K562 (cell line): ENCODE results near the gene PHF19. TPM values are rescaled to one million over a fixed set of nuclear protein-coding genes. Genes with fewer than 3 reads are reported as not detected.

ENCODE experiments used
- ATAC-seq: fragments of 200-7000 bp; cut with Tn5 transposase; 3 replicates; pipeline ENCODE4 v1.9.1; 2020; ENCODE audit warnings: moderate library complexity
- BruUV-seq: library from RNA; stranded (reverse); fragments of 400-500 nt; replicated peaks from 2 replicates; lab custom pipeline; 2021; lab: Mats Ljungman, UMichigan
- CTCF ChIA-PET: fragments of 300-600 bp; formaldehyde crosslinking; extraction: SDS; loops from one replicate; lab custom pipeline; 2021; ENCODE audit warnings: low intra/inter-chr PET ratio; lab: Yijun Ruan, JAX
- POLR2A ChIA-PET: fragments of 300-600, 350-650 bp; sonication (Branson Sonifier 250); formaldehyde crosslinking; extraction: SDS; loops from one replicate; lab custom pipeline; 2021; ENCODE audit warnings: antibody characterized with exemption, inconsistent platforms; lab: Yijun Ruan, JAX
- DNase-seq, 4 experiments: peaks; one replicate each; pipeline versions ENCODE4 v3.0.0 to v3.0.0-alpha.2; 2011 to 2018; ENCODE audit warnings: low spot score in 3 of 4, mixed read lengths in 3 of 4; ENCODE audit errors: extremely low read depth in 1 of 4
- FAIRE-seq: peaks from 2 replicates; lab custom pipeline; 2011; peaks lifted over from hg19 to GRCh38; lab: Jason Lieb, UNC
- H2AFZ ChIP-seq: 2 replicates; pipeline ENCODE4 v1.6.0; 2011; ENCODE audit warnings: low read depth, low read length, control low read depth, inconsistent platforms
- H3K27ac ChIP-seq: fragments of 200-600 bp; 3 replicates; pipeline ENCODE4 v1.8.0; 2011; ENCODE audit warnings: low read depth, mild to moderate bottlenecking, control low read depth, inconsistent platforms, low read length, moderate library complexity, mixed read lengths; ENCODE audit errors: extremely low read depth
- H3K27me3 ChIP-seq, 2 experiments: fragments of 300-600 bp in 1 of 2; 2 replicates in 1 of 2; 3 replicates in 1 of 2; pipeline versions ENCODE4 v1.6.0 to v1.8.0; 2011; ENCODE audit warnings: inconsistent platforms in 2 of 2, low read length in 2 of 2, mild to moderate bottlenecking in 1 of 2, mixed read lengths in 1 of 2, moderate library complexity in 1 of 2; ENCODE audit not compliant: control insufficient read depth in 2 of 2, insufficient read depth in 2 of 2
- H3K36me3 ChIP-seq: fragments of 300-600 bp; 3 replicates; pipeline ENCODE4 v1.8.0; 2011; ENCODE audit warnings: mild to moderate bottlenecking, low read length, inconsistent platforms; ENCODE audit not compliant: control insufficient read depth, insufficient read depth
- H3K4me1 ChIP-seq, 2 experiments: fragments of 200-600 bp in 1 of 2; replicated peaks in 1 of 2; 2 replicates in 1 of 2; 3 replicates in 1 of 2; pipeline versions ENCODE4 v1.5.1 to v1.8.0; 2011; ENCODE audit warnings: inconsistent platforms in 2 of 2, low read length in 2 of 2, mild to moderate bottlenecking in 1 of 2, mixed read lengths in 1 of 2, moderate library complexity in 1 of 2; ENCODE audit not compliant: control insufficient read depth in 2 of 2, insufficient read depth in 2 of 2
- H3K4me2 ChIP-seq: 2 replicates; pipeline ENCODE4 v1.6.1; 2011; ENCODE audit warnings: low read length, control low read depth, inconsistent platforms, mixed read lengths; ENCODE audit not compliant: insufficient read depth
- H3K4me3 ChIP-seq: fragments of 200-600 bp; sonication (generic), shearing (Covaris generic); 2 replicates; pipeline ENCODE4 v1.5.1; 2016; ENCODE audit warnings: control low read depth, inconsistent platforms
- H3K79me2 ChIP-seq: fragments of 200-600 bp; 3 replicates; pipeline ENCODE4 v1.8.0; 2011; ENCODE audit warnings: low read length, inconsistent platforms; ENCODE audit not compliant: control insufficient read depth, insufficient read depth
- H3K9ac ChIP-seq, 2 experiments: 2 replicates each; pipeline versions ENCODE4 v1.6.0 to v1.6.1; 2011; ENCODE audit warnings: low read depth in 2 of 2, low read length in 2 of 2, control low read depth in 1 of 2, inconsistent platforms in 1 of 2, mild to moderate bottlenecking in 1 of 2, mixed read lengths in 1 of 2; ENCODE audit not compliant: insufficient read depth in 1 of 2
- H3K9me1 ChIP-seq: one replicate; pipeline ENCODE4 v1.6.0; 2011; ENCODE audit warnings: inconsistent platforms, mild to moderate bottlenecking, low read length, moderate library complexity; ENCODE audit not compliant: control insufficient read depth, insufficient read depth
- H3K9me3 ChIP-seq: replicated peaks from 2 replicates; pipeline ENCODE4 v1.5.1; 2011; ENCODE audit warnings: low read depth, low read length, inconsistent platforms; ENCODE audit not compliant: control insufficient read depth, insufficient read depth
- H4K20me1 ChIP-seq: replicated peaks from 2 replicates; pipeline ENCODE4 v1.6.1; 2011; ENCODE audit warnings: low read length, inconsistent platforms, mixed read lengths; ENCODE audit not compliant: control insufficient read depth, insufficient read depth
- DLX4 ChIP-seq: fragments of 250-450 bp; sonication (Bioruptor Pico); IDR thresholded peaks from 2 replicates; pipeline ENCODE4 v1.6.1; 2021; ENCODE audit warnings: mild to moderate bottlenecking
- EP400 ChIP-seq: fragments of 450-650 bp; IDR thresholded peaks from 2 replicates; pipeline ENCODE4 v1.6.1; 2017; ENCODE audit warnings: antibody characterized with exemption, mild to moderate bottlenecking, moderate library complexity
- JUN ChIP-seq, 2 experiments: sonication (generic) in 1 of 2; formaldehyde crosslinking in 1 of 2; IDR thresholded peaks; 2 replicates each; pipeline versions ENCODE4 v1.6.1 to v1.8.0; 2012 to 2022; ENCODE audit warnings: borderline replicate concordance in 2 of 2, mild to moderate bottlenecking in 2 of 2, improper control_type of control experiment in 1 of 2, low read depth in 1 of 2, low read length in 1 of 2, missing genetic modification reagents in 1 of 2
- TEAD4 ChIP-seq, 2 experiments: sonication (generic) in 1 of 2; formaldehyde crosslinking in 1 of 2; IDR thresholded peaks; 2 replicates each; pipeline versions ENCODE4 v1.6.1 to v1.8.0; 2012 to 2022; ENCODE audit warnings: borderline replicate concordance in 1 of 2, inconsistent platforms in 1 of 2, low read length in 1 of 2, mild to moderate bottlenecking in 1 of 2, missing genetic modification reagents in 1 of 2
- WGBS: fragments of 100-300 bp; shearing (Covaris generic); methylation state at CpG from one replicate; pipeline ENCODE4 v1.1.6; 2016; ENCODE audit warnings: low coverage, mixed read lengths; ENCODE audit not compliant: insufficient coverage; ENCODE audit errors: missing lambda C conversion rate; 5-methylcytosine and 5-hydroxymethylcytosine counted together
- in situ Hi-C: fragments of 300-500 bp; cut with MboI; formaldehyde crosslinking; loops from 4 replicates; pipeline ENCODE4 v1.15.0; 2018; ENCODE audit warnings: inconsistent platforms, mixed read lengths
- intact Hi-C: fragments of 100-400 bp; cut with micrococcal nuclease; formaldehyde crosslinking; loops from 2 replicates; pipeline ENCODE4 v1.14.2; 2022
- polyA plus RNA-seq, 8 experiments: library from polyadenylated mRNA; depleted of rRNA in 4 of 8; stranded (reverse) in 5 of 8; unstranded in 3 of 8; fragments of >200 nt; fragmentation: Nextera tagmentation in 2 of 8; fragmentation: Illumina TruSeq in 1 of 8; extraction: Ambion mirVana in 2 of 8; extraction: Trizol in 1 of 8; gene quantifications; 2 replicates each; pipeline versions ENCODE4 v1.2.1 to v1.2.3, GENCODE V29; 2011 to 2014; ENCODE audit warnings: inconsistent platforms in 1 of 8, missing spikeins in 1 of 8
- total RNA-seq, 7 experiments: library from RNA; depleted of rRNA in 6 of 7; stranded (reverse); fragments of >200 nt in 6 of 7; fragmentation: Illumina TruSeq in 2 of 7; extraction: Trizol in 2 of 7; gene quantifications; 2 replicates each; pipeline versions ENCODE4 v1.2.1 to v1.2.3, GENCODE V29; 2011 to 2021; ENCODE audit warnings: low replicate concordance in 1 of 7

PHF19 gene
- total and polyA plus RNA-seq, 9 of the 15 experiments (the other 6 are each of a cell fraction or from before 2014, with no cell fraction given), result 95.8 to 403 (median 255) TPM

- H3K4me1 ChIP-seq, result peaks cover 0 to 3% of the 10 kb centered on the region in 2 experiments; a peak in 1 of 5 replicates
- in situ Hi-C loops, result no loop called here
- no peaks in the 10 kb centered on the region for H3K27me3 ChIP-seq
- no TSS peak for BruUV-seq
- no peaks in the 10 kb centered on the region for H4K20me1 ChIP-seq
- CTCF ChIA-PET, result no interaction called here
- no peak overlapping the region for H3K4me3 ChIP-seq
- peaks cover 5% of the 10 kb centered on the region for H3K9me1 ChIP-seq
- H3K79me2 ChIP-seq, result no peaks in the 10 kb centered on the region
- DNase-seq, result no peak
- FAIRE-seq, result no peak
- 83% methylated on average over 6 of the region's 6 CpGs for WGBS
- H3K27ac ChIP-seq, result no peak overlapping the region
- H3K4me2 ChIP-seq, result no peak overlapping the region
- TF ChIP-seq DLX4, result peak; percentile 48; the same call in 1 of the 2 replicates
- TF ChIP-seq TEAD4 (IDR thresholded peaks at IDR 0.05; ENCODE audit: low read length), result no peak
- 0 out of 2 replicates have a peak, but pooled peaks have one; percentile 55 for TF ChIP-seq TEAD4 (CRISPR knock-in tag; IDR thresholded peaks at IDR 0.05; ENCODE audit: borderline replicate concordance)
- TF ChIP-seq EP400, result no peak
- no peak for TF ChIP-seq JUN (IDR thresholded peaks at IDR 0.05; ENCODE audit: borderline replicate concordance, low read depth, low read length)
- TF ChIP-seq JUN (CRISPR knock-in tag; IDR thresholded peaks at IDR 0.05; ENCODE audit: borderline replicate concordance), result 0 out of 2 replicates have a peak, but pooled peaks have one; percentile 50
- TF ChIP-seq, all 486 proteins: peak for 3
- H2AFZ ChIP-seq, result no peak overlapping the region
- H3K9me3 ChIP-seq, result no peaks in the 10 kb centered on the region
- no peak for ATAC-seq
- intact Hi-C loops, result no loop called here
- H3K36me3 ChIP-seq, result peaks cover 56% of the 10 kb centered on the region
- H3K9ac ChIP-seq, result no peak overlapping the region
- POLR2A ChIA-PET, result interaction anchor here (0.7 to 5.9 kb wide), 9 partner anchors 8 to 268 kb away, joined by 3 to 78 read pairs (median 4); partner anchors contain the start of gene PSMD5
These were observed 23.8 kb downstream of the PHF19 start for GRCh38 chr9:120853198-120853597.
